Activated CD4-positive, alpha-beta T cell treated with anti-CD3 and anti-CD28 coated beads for 36 hours (primary cell): ENCODE data around the gene TCF3. TPM values are rescaled to one million over a fixed set of nuclear protein-coding genes. Genes with fewer than 3 reads are reported as not detected.

Experiments
- ATAC-seq: fragments of 200-7000 bp; cut with Tn5 transposase; one replicate; pipeline ENCODE4 v1.10.0; 2021; ENCODE audit warnings: mild to moderate bottlenecking, moderate library complexity
- CTCF ChIA-PET: fragments of 350-600 bp; sonication (Branson Sonifier 250); formaldehyde crosslinking; loops from one replicate; lab custom pipeline; 2021; ENCODE audit warnings: antibody characterized with exemption; lab: Charles Lee
- POLR2A ChIA-PET: fragments of 350-600 bp; sonication (Branson Sonifier 250); formaldehyde crosslinking; loops from one replicate; lab custom pipeline; 2021; ENCODE audit warnings: antibody characterized with exemption, inconsistent platforms; lab: Charles Lee
- DNase-seq: peaks from one replicate; pipeline ENCODE4 v3.0.0-alpha.2; 2020
- H3K27ac Mint-ChIP-seq: one replicate; pipeline ENCODE4 v1.8.0; 2021; ENCODE audit warnings: mixed read lengths
- H3K27me3 Mint-ChIP-seq: one replicate; pipeline ENCODE4 v1.8.0; 2021; ENCODE audit warnings: mixed read lengths
- H3K36me3 Mint-ChIP-seq: one replicate; pipeline ENCODE4 v1.8.0; 2021; ENCODE audit warnings: low read depth, mixed read lengths
- H3K4me1 Mint-ChIP-seq: one replicate; pipeline ENCODE4 v1.8.0; 2021; ENCODE audit warnings: mixed read lengths
- H3K4me3 Mint-ChIP-seq: one replicate; pipeline ENCODE4 v1.8.0; 2021; ENCODE audit warnings: mild to moderate bottlenecking, moderate library complexity, mixed read lengths
- H3K9me3 Mint-ChIP-seq: one replicate; pipeline ENCODE4 v1.8.0; 2021; ENCODE audit warnings: low read depth, mixed read lengths
- intact Hi-C, 2 experiments: fragments of 100-400 bp; cut with DNase I in 1 of 2; cut with micrococcal nuclease in 1 of 2; formaldehyde crosslinking; loops; one replicate each; pipeline versions ENCODE4 v1.14.2 to v1.15.1; 2022 to 2024; cut with DNase I, micrococcal nuclease
- total RNA-seq, 2 experiments: library from RNA; stranded (reverse); gene quantifications; one replicate each; pipeline ENCODE4 v1.2.3, GENCODE V29; 2021

TCF3 gene
- total RNA-seq, 2 experiments from 2014 or later: 115 to 133 TPM

GRCh38 chr19:1615156-1615765 lies 37.2 kb downstream of the TCF3 start:
- Mint-ChIP-seq H3K4me3 (no peak overlapping the region), H3K4me1 (peaks cover 32% of the 10 kb centered on the region), H3K36me3 (peaks cover 46% of the 10 kb centered on the region), H3K9me3 (no peaks in the 10 kb centered on the region), H3K27me3 (no peaks in the 10 kb centered on the region), H3K27ac (no peak overlapping the region)
- POLR2A ChIA-PET: no interaction called here
- DNase-seq (no peak), ATAC-seq (no peak)
- intact Hi-C loops: no loop called here
- CTCF ChIA-PET: no interaction called here

GRCh38 chr19:1613808-1614570 lies 38.4 kb downstream of the TCF3 start:
- H3K27ac Mint-ChIP-seq: no peak overlapping the region
- H3K4me1 Mint-ChIP-seq: peaks cover 41% of the 10 kb centered on the region
- peaks cover 46% of the 10 kb centered on the region for H3K36me3 Mint-ChIP-seq
- H3K27me3 Mint-ChIP-seq: no peaks in the 10 kb centered on the region
- no peak overlapping the region for H3K4me3 Mint-ChIP-seq
- POLR2A ChIA-PET: interaction anchor here (0.5 kb wide), 1 partner anchor 261 kb away, joined by 5 read pairs; no protein-coding TSS in a partner anchor
- intact Hi-C loops: no loop called here
- CTCF ChIA-PET: no interaction called here
- H3K9me3 Mint-ChIP-seq: no peaks in the 10 kb centered on the region
- DNase-seq: no peak
- no peak for ATAC-seq

DNA sequence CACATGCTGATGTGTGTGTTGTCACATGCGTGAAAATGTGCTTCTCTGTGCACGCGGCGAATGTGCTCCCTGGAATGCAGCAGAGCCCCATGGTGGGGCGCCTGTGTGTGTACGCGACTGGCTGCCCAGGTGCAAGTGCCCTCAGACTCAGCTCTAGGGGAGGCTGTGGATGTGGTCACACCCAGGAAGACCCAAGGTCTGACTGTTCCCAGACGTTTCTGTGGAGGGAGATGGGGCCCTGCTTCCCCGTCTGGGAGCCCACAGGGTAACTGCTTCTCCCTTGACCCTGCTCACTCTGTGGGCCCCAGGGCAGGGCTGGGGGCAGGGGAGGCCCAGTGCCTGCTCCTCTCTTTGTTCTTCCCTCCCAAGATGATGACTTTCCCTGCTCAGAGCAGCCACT lies 39.3 kb downstream of the TCF3 start:
- H3K27me3 Mint-ChIP-seq: no peaks in the 10 kb centered on the region
- peaks cover 42% of the 10 kb centered on the region for H3K36me3 Mint-ChIP-seq
- H3K4me1 Mint-ChIP-seq: peaks cover 43% of the 10 kb centered on the region
- POLR2A ChIA-PET: no interaction called here
- H3K27ac Mint-ChIP-seq: no peak overlapping the region
- DNase-seq (no peak), ATAC-seq (no peak)
- H3K4me3 Mint-ChIP-seq: no peak overlapping the region
- H3K9me3 Mint-ChIP-seq: no peaks in the 10 kb centered on the region
- CTCF ChIA-PET: no interaction called here
- intact Hi-C loops: no loop called here

GRCh38 chr19:1612114-1613086 lies 40.0 kb downstream of the TCF3 start:
- intact Hi-C loops: no loop called here

GRCh38 chr19:1611353-1611752 lies 41.1 kb downstream of the TCF3 start:
- POLR2A ChIA-PET: no interaction called here
- intact Hi-C loops: no loop called here

More at GRCh38 chr19:1612114-1613086, 40.0 kb downstream of the TCF3 start:
- Mint-ChIP-seq H3K4me1 (peaks cover 37% of the 10 kb centered on the region), H3K4me3 (no peak overlapping the region), H3K27ac (no peak overlapping the region), H3K27me3 (no peaks in the 10 kb centered on the region), H3K36me3 (peaks cover 37% of the 10 kb centered on the region), H3K9me3 (no peaks in the 10 kb centered on the region)
- POLR2A ChIA-PET: no interaction called here
- no peak for ATAC-seq
- DNase-seq: no peak
- CTCF ChIA-PET: no interaction called here

GRCh38 chr19:1610579-1610978 lies 41.8 kb downstream of the TCF3 start:
- Mint-ChIP-seq H3K4me3 (no peak overlapping the region), H3K27me3 (no peaks in the 10 kb centered on the region), H3K27ac (no peak overlapping the region), H3K36me3 (peaks cover 26% of the 10 kb centered on the region), H3K4me1 (peaks cover 33% of the 10 kb centered on the region), H3K9me3 (no peaks in the 10 kb centered on the region)
- no peak for DNase-seq
- intact Hi-C loops: no loop called here
- ChIA-PET CTCF (no interaction called here), POLR2A (no interaction called here)
- ATAC-seq: no peak

More at GRCh38 chr19:1611353-1611752, 41.1 kb downstream of the TCF3 start:
- Mint-ChIP-seq H3K9me3 (no peaks in the 10 kb centered on the region), H3K4me1 (peaks cover 30% of the 10 kb centered on the region), H3K27ac (no peak overlapping the region), H3K36me3 (peaks cover 30% of the 10 kb centered on the region), H3K27me3 (no peaks in the 10 kb centered on the region), H3K4me3 (no peak overlapping the region)
- no peak for ATAC-seq
- DNase-seq: no peak
- CTCF ChIA-PET: interaction anchor here (0.6 to 0.7 kb wide), 2 partner anchors 13 to 25 kb away, joined by 4 read pairs; no protein-coding TSS in a partner anchor

- CTCF ChIA-PET: interaction anchor here (0.6 kb wide), 1 partner anchor 42 kb away, joined by 3 read pairs; no protein-coding TSS in a partner anchor
- Mint-ChIP-seq H3K27ac (no peak overlapping the region), H3K27me3 (no peaks in the 10 kb centered on the region), H3K4me3 (no peak overlapping the region), H3K36me3 (peaks cover 24% of the 10 kb centered on the region), H3K9me3 (no peaks in the 10 kb centered on the region), H3K4me1 (peaks cover 33% of the 10 kb centered on the region)
- intact Hi-C loops: loop anchor here (5.0 kb wide), 2 partner anchors 62 to 157 kb away; no protein-coding TSS in a partner anchor
- DNase-seq: no peak
- POLR2A ChIA-PET: interaction anchor here (0.6 kb wide), 1 partner anchor 41 kb away, joined by 4 read pairs; no protein-coding TSS in a partner anchor
- ATAC-seq: no peak
Observed at GRCh38 chr19:1609680-1610474, 42.5 kb downstream of the TCF3 start.

GRCh38 chr19:1609103-1609396 lies 43.4 kb downstream of the TCF3 start:
- POLR2A ChIA-PET: interaction anchor here (1.1 kb wide), 1 partner anchor 16 kb away, joined by 3 read pairs; the partner anchor contains the start of gene MBD3
- intact Hi-C loops: loop anchor here (5.0 kb wide), 2 partner anchors 63 to 158 kb away; no protein-coding TSS in a partner anchor
- H3K36me3 Mint-ChIP-seq: peaks cover 26% of the 10 kb centered on the region
- H3K4me3 Mint-ChIP-seq: no peak overlapping the region
- CTCF ChIA-PET: no interaction called here
- ATAC-seq: no peak
- H3K4me1 Mint-ChIP-seq: peaks cover 39% of the 10 kb centered on the region
- DNase-seq: peak; percentile 45
- no peak overlapping the region for H3K27ac Mint-ChIP-seq
- H3K27me3 Mint-ChIP-seq: no peaks in the 10 kb centered on the region
- no peaks in the 10 kb centered on the region for H3K9me3 Mint-ChIP-seq

- no peaks in the 10 kb centered on the region for H3K27me3 Mint-ChIP-seq
- ATAC-seq (no peak), DNase-seq (peak; percentile 33)
- intact Hi-C loops: loop anchor here (5.0 kb wide), 2 partner anchors 64 to 159 kb away; no protein-coding TSS in a partner anchor
- H3K27ac Mint-ChIP-seq: peak overlapping the region; percentile 14
- POLR2A ChIA-PET: interaction anchor here (0.6 to 1.1 kb wide), 2 partner anchors 16 to 29 kb away, joined by 3 read pairs; partner anchors contain the start of gene MBD3
- no peak overlapping the region for H3K4me3 Mint-ChIP-seq
- CTCF ChIA-PET: interaction anchor here (0.7 to 1.7 kb wide), 4 partner anchors 9 to 161 kb away, joined by 3 to 4 read pairs (median 3); no protein-coding TSS in a partner anchor
- no peaks in the 10 kb centered on the region for H3K9me3 Mint-ChIP-seq
- H3K4me1 Mint-ChIP-seq: peaks cover 45% of the 10 kb centered on the region
- H3K36me3 Mint-ChIP-seq: peaks cover 27% of the 10 kb centered on the region
Observed at GRCh38 chr19:1608359-1609102, 43.9 kb downstream of the TCF3 start.
